DLD1 (cell line): ENCODE results near the gene DTNB.
"Not testable (repeated sequence)": the region's sequence is repeated elsewhere in the genome, so short reads cannot be mapped to it uniquely, and the experiment has no call there.

ENCODE experiments used
- in situ Hi-C: cut with HindIII; loops from 2 replicates; pipeline ENCODE4 v1.10.0; 2017; ENCODE audit warnings: low sequenced_read_pairs

DTNB gene

DNA sequence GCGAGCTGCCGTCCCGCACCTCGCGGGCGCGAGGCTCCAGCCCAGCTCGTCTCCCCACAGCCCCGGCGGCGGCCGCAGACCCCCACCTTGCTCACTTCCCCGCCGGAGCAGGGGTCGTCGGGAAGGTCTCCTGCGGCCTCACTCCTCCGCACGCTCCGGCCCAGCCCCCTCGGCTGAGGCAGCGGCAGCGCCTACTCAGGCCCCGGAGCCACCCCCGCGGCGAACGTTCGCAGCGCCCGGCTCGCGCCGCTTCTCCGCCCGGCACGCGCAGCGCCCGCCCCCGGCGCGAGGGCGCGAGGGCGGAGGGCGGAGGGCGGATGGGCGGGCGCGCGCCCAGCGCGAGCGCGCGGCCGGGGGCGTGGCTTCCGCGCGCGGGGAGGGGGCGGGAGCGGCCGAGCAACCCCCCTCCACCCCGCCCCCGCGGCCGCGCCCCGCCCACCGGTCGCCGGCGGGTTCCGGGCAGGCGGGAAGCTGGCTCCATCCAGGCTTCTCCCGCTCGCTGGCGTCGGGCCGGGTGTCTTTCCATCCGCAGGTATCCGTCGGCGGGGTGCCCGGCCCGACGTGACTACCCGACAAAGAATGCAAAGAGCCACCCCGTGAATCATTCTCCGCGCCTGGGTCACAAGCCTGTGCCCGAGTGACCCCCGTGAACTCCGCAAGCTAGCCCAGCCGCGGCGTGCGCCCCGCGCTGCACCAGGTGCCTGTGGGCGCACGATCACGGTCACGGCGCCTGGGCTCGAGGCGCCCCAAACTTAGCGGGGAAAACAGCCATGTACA, at the start of gene DTNB:
DTNB (minus strand) TSS at position 278 of the 777 bp plus-strand sequence. CDS start 20,917 bp downstream, outside the sequence.
- in situ Hi-C loops, result no loop called here

DNA sequence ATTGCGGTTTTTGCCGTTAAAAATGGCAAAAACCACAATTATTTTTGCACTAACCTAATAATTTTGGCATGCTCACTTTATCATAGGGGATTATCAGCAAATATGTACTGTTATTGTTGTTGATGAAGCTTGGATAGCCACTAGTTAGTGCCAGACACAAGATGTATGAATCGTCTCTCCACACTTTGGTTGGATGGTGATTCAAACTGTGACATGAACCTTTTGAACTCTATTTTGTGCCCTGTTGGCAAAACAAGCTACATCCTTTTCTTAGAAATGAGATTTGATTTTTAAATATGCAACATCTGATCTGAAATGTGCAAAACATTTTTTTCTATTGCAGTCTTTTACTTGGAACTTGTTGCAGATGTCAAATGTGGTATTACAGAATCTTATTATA, 48.8 kb upstream of the DTNB start:
- in situ Hi-C loops, result no loop called here

DNA sequence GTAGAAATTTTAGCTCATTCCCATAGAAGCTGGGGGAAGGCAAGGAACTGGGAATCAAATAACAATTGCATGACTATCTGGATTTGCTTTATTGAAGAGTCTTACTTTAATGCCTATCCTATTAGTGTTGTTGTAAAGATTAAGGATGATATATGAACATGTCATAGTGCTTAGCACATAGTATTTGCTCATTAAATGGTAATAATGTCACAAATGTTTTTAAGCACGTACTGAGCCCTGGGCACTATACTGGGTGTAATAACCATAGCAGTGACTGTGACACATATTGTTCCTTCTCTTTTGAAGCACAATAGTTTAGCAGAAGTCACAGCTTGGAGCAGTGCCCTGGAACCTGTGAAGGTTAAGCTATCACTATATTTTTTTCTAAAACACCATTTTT, 47.2 kb upstream of the DTNB start:
- in situ Hi-C loops, result no loop called here

DNA sequence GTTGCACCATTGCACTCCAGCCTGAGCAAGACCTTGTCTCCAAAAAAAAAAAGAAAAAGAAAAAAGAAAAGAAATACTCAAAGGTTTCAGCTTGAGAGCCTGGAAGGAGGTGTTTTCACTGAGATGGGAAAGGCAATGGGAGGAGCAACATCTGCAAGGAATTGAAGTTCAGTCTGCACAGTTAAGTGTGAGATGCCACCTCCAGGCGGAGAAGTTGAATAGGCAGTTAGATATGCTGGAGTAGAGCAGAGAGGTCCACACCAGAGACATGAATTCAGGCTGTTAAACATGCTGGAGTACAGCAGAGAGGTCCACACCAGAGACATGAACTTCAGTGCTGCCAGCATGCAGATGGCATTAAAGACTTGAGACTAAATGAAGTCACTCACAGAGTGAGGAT, 41.4 kb upstream of the DTNB start:
- in situ Hi-C loops, result no loop called here

DNA sequence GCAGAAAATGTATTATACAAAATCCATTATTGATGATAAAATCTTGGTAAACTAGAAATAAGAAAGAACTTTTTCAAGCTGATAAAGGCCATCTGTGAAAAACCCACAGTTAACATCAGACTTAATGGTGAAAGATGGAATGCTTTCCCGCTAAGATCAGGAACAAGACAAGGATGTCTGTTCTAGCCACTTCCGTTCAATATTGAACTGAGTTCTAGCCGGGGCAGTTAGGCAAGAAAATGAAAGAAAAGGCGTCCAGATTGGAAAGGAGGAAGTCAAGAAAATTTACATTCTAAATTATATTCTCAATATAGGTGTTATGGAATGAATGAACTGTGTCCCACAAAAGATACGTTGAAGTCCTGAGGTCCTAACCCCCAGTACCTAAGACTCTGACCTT, 39.1 kb upstream of the DTNB start:
- in situ Hi-C loops, result no loop called here

DNA sequence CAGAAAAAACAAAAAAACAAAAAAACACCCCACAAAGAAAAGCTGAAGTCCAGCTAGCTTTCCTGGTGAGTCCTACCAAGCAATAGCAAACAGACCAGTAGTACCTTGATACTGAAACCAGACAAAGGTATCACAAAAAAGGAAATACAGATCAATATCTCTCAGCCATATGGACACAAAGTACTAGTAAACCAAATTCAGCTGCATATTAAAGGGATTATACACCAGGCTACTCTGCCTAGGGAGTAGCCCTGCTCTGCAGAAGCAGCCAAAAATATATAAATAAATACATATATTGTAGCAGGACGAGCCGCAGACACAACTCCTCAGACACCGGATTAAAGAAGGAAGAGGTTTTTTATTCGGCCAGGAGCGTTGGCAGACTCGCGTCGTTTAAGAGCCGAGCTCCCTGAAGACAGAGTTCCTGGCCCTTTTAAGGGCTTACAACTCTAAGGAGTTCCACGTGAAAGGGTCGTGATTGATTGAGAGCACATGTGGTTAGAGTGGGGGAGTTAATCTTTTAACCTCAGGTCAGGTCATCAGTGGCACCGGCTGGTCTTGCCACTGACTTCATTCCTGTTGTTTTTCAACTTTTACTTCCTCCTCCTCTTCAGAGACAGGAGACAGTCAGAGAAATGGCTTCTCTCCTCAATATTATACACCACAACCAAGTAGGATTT, 38.4 kb upstream of the DTNB start:
- in situ Hi-C loops, result no loop called here

DNA sequence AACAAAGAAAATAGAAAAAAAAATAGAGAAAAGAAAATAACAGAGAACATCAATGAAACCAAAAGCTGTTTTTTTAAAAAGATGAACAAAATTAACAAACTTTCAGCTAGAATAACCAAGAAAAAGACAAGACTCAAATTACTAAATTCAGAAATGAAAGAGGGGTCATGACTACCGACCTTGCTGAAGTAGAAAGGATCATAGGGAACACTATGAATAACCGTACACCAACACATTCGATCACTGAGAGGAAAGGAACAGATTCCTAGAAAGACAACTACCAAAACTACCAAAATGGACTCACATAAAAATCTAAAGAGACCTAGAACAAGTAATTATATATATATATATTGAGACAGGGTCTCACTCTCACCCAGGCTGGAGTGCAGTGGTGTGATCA, 37.4 kb upstream of the DTNB start:
- in situ Hi-C loops, result no loop called here

DNA sequence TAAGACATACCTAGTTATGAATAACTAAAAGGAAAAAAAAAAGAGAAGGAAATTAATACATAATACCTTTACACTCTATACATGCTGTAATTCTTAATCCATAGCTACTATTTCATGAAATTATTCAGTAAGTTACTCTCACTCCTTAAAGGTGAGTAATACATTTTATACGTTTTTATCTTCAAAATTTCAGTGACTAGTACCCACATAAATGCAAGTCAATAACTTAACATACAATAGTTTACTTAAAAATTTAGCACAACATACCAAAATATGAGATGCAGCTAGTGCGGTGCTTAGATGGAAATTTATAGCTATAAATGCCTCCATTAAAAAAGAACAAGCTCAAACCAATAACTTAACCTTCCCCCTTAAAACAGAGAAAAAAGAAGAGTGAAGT, 36.0 kb upstream of the DTNB start:
- in situ Hi-C loops, result no loop called here

DNA sequence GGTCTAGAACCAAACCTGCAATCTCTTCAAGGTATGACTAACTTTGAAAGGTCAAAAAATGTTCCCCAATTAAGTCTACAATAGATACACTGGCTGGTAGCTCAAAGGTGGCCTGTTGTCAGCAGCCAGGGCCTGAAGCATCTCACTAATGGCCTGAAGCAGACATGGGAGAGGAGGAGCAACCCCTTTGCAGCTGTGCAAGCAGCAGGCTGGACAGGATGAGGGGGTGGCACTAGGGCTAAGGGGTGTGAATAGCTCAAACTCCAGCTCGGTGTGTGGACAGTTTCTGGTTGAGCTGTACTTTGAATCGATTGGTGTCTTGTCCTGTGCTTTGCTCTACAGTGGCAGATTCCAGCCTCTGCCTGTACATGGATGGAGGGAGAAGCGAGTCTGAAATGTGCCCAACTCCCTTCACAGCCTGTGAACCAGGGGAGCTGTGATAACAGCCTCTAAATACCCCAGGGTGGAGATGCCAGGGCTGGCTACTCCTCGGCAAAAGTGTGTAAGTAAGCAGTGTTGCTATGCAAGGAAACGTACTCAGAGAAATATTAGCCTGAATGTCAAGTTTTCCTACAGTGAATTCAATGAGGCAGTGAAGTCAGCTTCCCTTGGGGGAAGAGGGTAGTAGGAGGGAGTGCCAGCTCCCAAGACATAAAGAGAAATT, 34.7 kb upstream of the DTNB start:
- in situ Hi-C loops, result no loop called here

DNA sequence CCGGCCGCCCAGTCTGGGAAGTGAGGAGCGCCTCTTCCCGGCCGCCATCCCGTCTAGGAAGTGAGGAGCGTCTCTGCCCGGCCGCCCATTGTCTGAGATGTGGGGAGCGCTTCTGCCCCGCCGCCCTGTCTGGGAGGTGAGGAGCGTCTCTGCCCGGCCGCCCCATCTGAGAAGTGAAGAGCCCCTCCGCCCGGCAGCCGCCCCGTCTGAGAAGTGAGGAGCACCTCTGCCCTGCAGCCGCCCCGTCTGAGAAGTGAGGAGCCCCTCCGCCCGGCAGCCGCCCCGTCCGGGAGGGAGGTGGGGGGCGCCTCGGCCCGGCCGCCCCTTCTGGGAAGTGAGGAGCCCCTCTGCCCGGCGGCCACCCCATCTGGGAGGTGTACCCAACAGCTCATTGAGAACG, 32.2 kb upstream of the DTNB start:
- in situ Hi-C loops, result not testable (repeated sequence)

DNA sequence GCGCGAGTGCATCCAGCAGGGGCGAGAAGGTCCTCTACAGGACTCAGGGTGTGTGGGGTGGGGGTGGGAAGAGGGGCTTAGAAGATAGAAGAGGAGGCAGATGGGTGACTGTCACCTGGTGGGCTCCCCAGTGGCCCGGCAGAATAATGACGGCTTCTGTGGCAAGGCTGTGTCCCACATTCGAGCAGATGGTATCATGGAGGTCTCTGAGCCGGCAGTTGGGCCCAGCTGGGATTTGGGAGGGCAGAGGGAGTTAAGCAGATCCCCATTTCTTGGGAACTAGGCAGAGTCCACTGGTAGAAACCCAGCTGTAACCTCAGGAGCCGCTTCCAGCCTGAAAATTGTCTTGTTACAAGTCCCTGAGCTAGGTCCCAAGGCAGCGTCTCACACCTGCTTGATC, 28.4 kb upstream of the DTNB start:
- in situ Hi-C loops, result no loop called here

DNA sequence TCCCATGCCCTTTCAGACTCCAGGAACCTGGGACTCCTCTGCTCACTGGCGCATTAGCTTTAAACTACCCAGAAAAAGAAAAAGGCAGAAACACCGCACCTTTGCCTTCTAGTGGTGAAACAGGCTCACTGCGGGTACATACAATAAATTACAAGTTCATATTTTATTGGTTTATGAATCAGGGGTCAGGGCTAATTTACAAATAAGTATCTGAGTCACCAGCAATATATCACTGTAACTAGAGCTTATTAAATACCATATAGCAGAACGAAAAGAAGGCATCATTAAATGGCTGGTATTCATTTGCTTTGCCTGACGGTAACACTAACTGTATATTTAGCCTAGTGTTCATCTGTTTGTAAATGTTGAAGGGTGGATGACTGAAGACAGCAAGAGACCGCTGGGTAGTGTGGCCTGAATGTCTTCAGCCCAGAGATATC, 26.9 kb upstream of the DTNB start:
- in situ Hi-C loops, result no loop called here

DNA sequence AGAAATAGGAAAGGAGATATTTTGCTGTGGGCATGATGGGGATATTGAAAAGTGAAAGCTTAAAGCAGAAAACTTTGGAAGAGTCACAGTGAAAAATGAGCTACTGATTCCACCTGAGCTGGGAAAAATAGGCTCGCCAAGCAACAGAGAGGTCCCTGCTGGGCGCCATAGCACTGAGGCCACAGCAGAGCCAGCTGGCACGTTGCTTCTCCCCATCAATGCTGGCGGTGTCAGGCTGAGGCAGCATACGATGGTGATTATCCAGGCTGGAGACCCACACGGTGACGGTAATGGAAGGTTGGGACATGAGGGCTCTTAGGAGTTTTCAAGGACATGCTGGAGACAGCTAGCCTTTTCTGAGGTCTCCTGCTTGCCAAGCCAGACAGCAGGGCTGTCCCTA, 25.8 kb upstream of the DTNB start:
- in situ Hi-C loops, result no loop called here

DNA sequence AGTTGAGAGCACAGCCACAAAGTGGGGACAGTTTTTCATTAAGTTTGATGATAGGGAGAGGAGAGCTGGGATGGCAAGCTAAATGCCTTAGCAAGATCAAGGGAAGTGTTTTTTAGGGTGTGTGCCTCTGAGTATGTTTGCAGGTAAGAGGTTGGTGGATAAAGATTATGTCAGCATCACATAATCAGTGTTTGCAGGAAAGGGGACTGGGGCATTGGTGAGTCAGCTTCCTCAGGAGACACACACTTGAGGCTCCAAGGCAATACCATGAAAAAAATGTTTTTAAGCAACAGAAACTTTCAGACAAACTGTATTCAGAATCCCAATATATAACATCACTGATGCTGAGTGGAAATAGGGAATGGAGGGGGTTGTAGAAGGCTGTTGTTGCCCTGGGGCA, 25.4 kb upstream of the DTNB start:
- in situ Hi-C loops, result no loop called here

DNA sequence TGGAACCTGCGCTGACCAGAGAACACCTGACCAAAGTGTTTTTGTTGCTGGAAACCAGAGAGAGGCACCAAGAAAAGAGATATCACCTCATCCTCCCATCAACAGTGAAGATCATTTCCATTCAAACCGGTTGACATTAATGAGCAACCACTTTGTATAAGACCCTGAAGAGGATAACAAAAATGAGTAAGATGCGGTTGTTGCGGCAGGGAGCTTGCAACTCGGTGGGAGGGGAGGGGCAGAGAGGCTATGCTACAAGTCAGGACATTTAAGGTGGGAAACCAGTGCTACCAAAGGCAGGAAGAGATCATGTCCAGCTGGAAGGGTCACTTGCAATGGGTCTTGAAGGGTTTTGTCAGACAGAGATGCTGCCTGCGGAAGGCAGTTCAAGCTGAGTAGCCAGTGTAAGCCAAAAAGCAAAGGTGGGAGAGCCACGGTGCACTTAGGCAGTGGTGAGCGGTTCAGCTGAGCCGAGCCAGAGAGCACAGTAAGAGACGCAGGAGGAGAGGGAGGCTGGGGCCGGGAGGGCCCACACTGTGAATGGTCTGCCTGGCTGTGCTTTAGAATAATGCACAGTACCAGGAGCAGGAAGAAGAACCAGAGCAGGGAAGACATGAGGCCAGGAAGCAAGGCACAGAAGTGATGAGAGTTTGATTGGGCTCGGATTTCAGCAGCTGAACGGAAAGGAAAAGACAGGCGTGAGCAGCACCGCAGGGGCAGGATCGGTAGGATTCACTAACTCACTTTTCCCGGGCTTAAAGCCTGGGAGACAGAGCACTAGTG, 24.4 kb upstream of the DTNB start:
- in situ Hi-C loops, result no loop called here

DNA sequence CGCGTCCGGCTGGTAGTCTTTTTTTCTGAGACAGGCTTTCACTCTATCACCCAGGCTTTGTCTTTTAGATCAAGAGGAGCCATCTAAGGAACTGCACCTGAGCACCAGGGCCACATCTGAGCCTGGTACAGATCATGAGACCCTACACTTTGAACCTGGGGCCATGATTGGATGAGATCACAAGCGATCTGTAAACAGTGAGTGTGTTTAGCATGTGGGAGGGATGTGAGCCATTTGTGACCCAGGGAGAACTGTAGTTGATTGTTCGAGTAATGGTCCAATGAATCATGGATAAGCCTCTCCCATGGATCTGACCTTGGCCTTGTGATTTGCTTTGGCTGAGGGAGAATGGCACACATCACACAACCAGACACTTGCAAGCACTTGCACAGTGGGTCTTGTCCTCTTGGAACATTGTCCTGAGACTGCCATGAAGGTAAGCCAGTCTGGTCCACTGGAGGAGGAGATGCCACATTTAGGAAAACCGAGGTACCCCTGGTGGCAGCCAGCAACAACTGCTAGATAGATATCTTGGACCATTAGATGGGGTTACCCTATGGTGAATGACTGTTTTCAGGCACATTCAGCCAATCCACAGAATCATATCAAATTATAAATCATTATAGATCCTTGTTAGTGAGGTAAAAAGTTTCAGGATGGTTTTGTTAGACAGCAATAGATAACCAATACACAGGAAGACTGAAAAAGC, 19.5 kb upstream of the DTNB start:
- in situ Hi-C loops, result no loop called here

DNA sequence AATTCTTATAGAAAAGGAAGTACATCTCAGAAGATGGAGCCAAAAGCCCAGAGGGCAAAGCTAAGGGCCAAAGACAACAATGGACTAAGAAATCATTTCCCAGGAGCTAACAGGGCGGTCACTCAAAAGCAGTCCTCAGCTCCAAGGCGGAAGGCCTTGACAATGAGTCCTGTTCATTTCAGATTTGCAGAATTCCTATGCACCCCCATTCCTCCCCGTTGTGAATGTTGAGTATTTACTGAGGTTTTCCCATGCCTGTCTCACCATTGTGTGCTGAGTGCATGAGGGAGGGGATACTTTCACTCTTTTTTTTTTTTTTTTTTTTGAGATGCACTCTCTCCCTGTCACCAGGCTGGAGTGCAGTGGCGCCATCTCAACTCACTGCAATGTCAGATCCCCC, 18.8 kb upstream of the DTNB start:
- in situ Hi-C loops, result no loop called here

DNA sequence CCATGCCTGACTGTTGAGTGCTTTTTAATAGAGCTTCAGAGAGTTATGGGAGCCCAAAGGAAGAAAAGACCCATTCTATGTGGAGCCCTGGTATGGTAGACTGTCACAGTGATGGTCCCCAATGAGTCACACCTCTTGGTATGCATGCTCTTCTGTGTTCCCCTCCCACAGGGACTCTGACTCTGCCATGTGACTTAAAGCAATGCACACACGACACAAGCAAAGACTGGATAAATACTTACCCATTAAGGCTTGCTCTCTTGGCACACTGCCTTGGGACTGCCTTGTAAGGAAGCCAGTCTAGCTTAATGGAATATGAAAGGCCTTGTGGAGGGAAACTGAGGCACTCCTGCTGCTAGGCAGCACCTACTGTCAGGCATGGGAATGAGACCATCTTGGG, 16.7 kb upstream of the DTNB start:
- in situ Hi-C loops, result no loop called here

DNA sequence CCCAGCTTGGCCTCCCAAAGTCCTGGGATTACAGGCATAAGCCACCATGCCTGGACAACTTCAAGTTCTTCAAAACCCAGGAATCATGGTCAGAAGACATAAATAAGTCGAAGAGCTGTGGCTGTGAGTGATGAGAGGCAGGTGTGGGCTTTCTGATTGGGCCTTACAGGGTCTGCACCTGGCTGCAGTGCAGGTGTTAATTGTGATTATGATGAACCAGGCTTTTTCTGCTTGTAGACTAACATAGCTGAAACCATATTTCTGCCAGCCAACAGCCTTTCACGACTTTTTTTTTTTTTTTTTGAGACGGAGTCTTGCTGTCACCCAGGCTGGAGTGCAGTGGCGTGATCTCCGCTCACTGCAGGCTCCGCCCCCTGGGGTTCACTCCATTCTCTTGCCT, 14.9 kb upstream of the DTNB start:
- in situ Hi-C loops, result no loop called here

DNA sequence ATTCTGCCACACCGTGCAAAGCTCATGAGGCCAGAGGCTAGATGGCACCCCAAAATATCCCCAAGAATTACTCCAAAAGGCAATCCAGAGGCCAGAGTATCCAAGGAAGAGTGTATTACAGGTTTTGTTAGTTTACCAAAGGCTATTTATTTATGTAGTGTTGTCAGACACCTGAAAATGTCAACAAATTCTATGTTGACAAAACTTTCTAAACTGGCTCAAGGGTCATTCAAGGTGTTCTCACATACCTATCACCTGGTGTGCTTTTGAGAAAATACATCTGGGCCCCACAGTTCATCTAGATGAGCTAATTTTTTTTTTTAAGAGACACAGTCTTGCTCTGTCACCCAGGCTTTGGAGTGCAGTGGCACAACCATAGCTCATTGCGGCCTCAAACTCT, 12.4 kb upstream of the DTNB start:
- in situ Hi-C loops, result no loop called here
